GM21515 (cell line): ENCODE results near the gene STMN1.
A peak's percentile ranks its signal among the peaks of the same experiment; 100 is the strongest.

Experiments used
- ATAC-seq: cut with Tn5 transposase; IDR thresholded peaks from one replicate; pipeline ENCODE4 v1.9.1; 2021; ENCODE audit not compliant: unreplicated experiment

Gene STMN1

DNA sequence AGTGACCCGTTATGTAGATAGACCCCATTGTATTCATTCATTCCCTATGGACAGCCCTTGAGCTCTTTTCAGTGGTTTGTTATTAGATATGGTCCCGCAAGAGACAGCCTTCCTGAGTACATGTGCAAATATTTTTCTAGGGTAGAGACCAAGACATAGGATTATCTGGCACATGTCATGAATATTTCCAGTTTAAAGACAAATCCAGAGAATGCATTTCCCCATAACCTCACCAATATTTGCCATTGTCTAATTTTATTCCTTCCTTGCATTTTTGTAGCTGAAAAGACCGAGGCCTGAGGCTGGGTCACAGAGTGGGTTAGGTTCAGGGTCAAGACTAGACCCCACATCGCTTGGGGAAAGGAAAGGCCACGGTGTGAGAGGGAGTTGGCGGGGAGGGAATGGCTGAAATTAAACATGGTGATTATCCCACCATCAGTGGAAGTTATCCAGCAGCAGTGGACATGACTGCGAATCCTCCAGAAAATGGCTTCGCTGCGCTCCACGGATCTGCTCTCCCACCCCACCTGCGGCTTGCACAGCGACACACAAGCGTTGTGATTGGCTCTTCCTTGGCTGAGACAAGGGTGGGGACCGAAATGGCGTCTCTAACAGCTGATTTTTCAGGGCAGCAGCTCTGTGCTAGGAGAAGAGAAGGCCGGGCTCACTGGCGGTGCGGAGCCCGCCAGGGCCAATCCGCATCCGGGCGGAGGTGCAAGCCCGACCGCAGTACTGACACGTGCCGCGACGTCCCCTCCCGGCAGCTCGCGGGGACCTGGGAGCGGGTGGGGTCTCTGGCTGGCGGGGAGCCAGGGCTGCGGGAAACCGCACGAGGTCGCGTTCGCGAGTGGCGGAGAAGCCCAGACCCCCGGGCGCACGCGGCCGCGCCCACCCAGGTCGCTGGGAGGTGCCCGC lies 16.1 kb upstream of the STMN1 start:
- ATAC-seq: no peak

- no peak for ATAC-seq
Observed at GRCh38 chr1:25918615-25919014, 12.4 kb upstream of the STMN1 start.

DNA sequence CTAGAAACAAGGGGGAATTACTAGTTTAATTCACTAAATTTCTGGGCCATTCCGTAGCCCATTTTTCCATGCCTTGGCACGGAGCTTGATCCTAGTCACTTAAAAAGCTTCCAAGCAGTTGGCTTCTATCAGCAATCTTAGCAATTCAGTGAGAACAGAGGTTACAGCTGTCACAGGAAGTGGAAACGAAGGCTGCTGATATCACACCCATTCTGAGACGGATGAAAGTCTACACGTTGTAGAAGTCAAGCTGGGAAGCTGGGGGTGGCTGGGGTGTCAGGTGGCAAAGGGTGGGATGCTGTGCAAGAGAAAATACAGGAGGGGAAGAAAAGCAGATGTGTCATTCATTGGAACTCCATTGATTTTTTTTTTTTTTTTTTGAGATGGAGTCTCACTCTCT lies 11.8 kb upstream of the STMN1 start:
- no peak for ATAC-seq

DNA sequence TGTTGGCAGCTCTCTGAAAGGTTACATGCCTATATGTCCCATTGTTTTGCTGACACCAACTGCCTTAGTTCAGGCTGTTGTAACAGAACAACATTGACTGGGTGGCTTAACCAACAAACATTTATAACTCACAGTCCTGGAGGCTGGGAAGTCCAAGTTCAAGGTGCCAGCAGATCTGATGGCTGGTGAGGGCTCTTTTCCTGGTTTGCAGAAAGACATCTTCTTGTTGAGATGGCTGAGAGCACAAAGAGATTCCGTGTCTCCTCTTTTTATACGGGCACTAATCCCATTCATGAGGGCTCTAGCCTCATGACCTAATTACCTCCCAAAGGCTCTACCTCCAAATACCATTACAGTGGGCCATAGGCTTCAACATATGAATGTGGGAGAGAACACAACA lies 10.2 kb upstream of the STMN1 start:
- ATAC-seq: no peak

DNA sequence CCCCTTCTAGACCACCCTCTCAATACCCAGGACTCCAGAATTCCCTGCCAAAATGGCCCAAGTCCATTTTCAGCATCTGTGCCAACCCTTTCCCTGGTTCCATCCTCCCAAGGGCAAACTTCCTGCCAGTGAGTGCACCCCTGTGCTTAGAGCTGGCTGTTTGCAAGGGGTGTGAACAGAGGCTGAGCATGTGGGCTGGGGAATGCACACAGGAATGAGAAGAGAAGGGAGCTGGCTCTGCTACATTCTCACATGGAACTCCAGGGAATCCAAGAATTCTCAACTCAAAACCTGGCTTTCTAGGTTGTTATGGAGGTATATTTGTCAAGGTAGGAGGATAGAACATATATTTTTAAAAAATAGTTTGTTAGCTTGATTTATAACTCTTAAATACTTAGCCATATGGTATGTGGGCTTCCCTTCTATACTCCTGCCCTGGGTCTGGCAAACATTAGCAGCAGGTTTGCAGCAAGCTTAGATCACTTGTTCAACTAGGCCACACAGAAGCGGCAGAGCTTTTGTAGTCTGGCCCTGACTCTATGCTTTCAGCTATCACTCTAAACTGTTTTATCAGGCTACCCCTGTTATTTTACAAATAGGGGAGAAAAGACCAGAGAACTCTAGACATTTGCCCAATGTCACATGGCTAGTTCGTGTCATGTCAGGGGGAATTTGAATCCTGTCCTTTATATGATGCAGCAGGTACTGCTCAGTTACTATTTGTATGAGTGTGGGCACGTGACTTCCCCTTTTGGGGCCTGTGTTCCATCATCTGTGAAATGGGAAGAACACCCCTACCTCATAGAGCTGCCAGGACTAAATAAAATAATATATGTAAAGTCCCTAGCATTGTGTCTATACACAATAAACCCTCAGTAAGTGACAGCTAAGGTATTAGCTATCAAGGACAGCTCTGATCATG lies 8.1 kb upstream of the STMN1 start:
- no peak for ATAC-seq

DNA sequence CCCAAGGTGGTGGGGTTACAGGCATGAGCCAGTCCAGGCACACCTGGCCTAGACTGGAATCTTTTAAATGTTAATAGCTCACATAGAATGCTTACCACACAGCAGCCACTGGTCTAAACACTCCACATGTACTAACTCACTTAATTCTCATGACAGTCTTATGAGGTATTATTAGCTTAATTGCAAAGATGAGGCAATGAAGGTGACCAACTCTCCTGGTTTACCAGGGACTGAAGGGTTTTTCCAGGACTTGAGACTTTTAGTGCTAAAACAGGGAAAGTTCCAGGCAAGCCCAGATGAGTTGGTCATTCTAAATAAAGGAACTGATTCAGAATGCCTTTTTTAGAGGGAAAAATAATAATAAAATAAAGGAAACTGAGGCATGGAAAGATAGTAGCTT lies 7.0 kb upstream of the STMN1 start:
- ATAC-seq: no peak

- ATAC-seq: no peak
Observed at GRCh38 chr1:25912076-25912831, 6.0 kb upstream of the STMN1 start.

GRCh38 chr1:25911162-25911561 lies 4.9 kb upstream of the STMN1 start:
- no peak for ATAC-seq

DNA sequence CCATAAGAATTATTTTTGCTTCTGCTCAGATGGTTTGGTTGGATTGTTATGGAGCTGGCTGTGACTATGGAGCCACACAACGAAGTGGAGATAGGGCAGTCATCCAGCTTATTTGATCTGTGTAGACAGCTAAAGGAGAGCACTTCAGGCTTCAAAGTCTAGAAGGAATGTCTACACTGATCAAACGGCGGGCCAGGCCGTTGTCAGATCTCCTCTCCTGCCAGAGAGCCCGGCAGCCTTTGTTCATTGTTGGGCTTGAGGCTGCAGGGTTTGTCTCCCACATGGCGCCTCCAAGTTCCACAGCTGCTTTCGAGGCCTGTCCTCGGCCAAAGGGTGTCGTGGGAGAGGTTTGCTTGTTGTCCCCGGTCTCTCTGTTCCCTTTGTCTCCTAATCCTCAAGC lies 2.8 kb upstream of the STMN1 start:
- no peak for ATAC-seq

DNA sequence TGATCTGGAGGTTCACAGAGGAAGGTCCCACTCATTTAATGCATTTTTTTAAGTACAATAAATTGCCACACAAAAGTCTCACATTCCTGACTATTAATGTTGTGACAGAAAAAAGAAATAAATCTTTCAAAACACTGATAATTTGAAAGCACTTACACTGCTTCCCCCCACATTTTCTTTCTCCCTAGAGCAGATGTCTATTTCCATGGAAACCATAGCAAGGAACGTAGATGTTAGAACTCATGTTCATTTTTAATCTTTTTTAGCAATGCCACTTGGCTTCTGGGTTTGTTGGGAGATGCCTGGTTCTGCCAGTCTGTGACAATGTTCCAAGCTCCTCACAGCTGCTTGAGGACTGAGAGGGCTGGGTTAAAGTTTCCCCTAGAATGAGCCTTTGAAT lies 1.9 kb upstream of the STMN1 start:
- ATAC-seq: no peak

GRCh38 chr1:25907601-25908000 lies 1.4 kb upstream of the STMN1 start:
- ATAC-seq: no peak

GRCh38 chr1:25906644-25907300 lies 553 bp upstream of the STMN1 start:
- ATAC-seq: no peak

DNA sequence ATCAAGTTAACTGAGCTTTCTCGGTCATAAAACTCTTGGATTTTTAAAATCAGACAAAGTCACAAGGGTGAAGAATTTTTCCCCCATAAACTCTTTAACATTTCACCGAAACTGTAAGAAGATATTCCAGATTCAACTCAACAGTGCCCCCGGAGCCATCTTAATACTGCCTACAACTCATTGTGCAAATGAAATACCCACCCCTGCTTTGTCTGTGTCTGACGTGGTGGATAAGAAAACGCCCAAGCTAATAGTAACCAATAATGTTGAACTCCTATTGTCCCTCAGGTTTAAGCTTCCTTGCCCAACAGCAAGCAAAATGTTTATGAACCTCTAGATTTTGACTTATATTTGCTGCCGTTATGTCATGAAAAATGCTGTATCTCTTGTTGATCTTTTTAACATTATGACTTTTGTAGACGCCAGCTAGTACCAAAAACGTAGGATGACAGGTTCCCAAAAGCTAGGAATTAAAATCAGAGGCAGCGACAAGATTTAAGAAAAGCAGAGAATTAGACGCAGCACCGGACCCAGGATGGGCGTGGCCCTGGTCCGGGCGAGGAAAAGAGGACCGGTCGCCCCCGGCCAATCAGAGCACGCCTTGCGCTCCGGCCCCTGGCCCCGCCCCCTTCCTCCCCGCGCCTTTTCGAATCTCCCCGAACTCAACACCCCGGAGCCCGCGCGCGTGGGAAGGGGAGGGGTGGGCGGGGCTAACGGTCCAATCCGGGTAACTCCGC lies 1.1 kb downstream of the STMN1 start:
- peak; percentile 77 for ATAC-seq

- ATAC-seq: no peak
Observed at GRCh38 chr1:25903986-25904385, 2.2 kb downstream of the STMN1 start.

DNA sequence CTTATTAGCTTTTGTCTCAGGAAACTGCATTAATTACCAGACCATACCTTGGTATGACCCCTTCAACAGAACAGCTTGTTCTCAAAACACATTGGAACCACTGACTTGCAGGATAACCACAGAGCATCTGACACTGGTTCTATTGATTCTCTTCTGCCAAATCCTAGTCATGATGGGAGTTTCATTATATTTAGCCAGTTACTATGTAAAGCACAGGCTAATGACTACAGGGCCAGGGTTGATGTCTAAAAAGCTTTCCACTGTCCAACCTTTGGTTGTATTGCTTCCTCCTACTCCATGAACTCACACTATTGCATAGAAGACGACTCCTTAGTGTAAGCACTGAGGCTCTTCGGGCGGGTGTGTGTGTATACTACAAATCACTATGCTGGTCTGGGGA lies 3.8 kb downstream of the STMN1 start:
- ATAC-seq: no peak

DNA sequence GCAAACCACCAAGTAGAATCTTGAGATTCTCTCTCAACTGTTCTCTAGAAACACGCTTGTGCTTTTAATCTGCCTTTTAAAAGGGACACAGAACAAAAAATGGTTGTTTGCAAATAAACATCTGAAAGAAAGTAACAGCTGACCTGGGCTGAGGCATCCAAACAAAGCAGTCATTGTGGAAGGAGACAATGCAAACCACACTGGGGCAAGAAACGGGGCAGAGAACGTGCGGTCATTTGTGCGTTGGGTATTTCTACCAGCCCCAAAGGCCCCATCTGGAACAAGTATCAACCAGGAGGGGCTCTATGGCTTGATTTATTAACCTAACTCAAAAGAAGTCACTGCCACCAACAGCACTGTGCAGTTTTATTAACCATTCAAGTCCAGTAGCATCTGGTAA lies 6.0 kb downstream of the STMN1 start:
- ATAC-seq: no peak

GRCh38 chr1:25899792-25900191 lies 6.4 kb downstream of the STMN1 start:
- ATAC-seq: no peak

DNA sequence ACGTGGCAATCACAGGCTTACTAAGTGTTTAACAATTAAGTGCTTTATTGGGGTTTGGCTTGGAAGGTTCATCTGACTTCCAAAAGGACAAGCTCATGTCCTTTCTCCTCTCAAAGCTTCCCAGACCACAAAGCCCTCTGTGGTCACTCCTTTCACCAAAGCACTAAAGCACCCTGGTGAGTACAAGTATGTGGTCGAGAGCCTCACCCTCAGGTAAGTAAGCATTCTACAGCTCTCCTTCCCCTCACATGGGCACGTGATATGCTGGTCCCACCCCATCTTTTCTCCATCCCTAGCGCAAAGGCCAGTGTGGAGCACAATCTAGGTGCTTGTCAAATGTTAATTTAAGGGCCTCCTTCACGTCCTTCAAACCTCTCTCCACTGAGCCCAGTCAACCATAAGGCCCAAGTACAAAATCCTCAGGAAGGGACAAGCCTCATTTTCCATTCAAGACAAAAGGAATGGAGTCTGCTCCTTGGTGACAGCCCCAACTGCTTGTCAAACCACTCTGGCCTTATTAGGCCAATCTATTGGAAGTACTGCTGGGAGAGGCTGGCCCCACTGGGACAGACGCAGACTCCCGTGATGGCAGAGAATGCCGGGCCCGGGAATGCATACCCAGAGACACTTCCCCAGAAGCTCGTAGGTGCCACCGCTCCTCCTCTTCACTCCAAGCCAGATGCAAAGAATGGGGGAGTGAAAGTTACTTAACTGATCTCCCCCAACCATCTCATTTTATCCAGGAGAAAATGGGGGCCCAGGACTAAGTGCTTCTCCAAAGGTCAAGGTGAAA lies 7.8 kb downstream of the STMN1 start:
- ATAC-seq: no peak

- no peak for ATAC-seq
Observed at GRCh38 chr1:25897754-25898153, 8.5 kb downstream of the STMN1 start.
